Esophagus squamous epithelium (tissue), 5 donors: ENCODE data around the gene AWAT1. TPM values are rescaled to one million over a fixed set of nuclear protein-coding genes. Genes with fewer than 3 reads are reported as not detected.
"Not testable (repeated sequence)": the region's sequence is repeated elsewhere in the genome, so short reads cannot be mapped to it uniquely, and the experiment has no call there.

Experiments
- DNase-seq: peaks from one replicate; lab custom pipeline; 2025; lab: John Stamatoyannopoulos, UW
- H3K27ac ChIP-seq, 4 donors: fragments of 200-600 bp; sonication (generic); one replicate each; pipeline ENCODE4 v1.5.1; 2016 to 2019; ENCODE audit warnings: mild to moderate bottlenecking in 1 of 4
- H3K27me3 ChIP-seq, 4 donors: fragments of 200-600 bp; sonication (generic); 1 replicate in 3 of 4; 2 replicates in 1 of 4; pipeline versions ENCODE4 v1.5.1 to v1.6.0; 2017 to 2021; ENCODE audit warnings: antibody characterized with exemption in 1 of 4
- H3K36me3 ChIP-seq, 3 donors: fragments of 200-600 bp; sonication (generic); one replicate each; pipeline ENCODE4 v1.5.1; 2016 to 2019
- H3K4me1 ChIP-seq, 3 donors: fragments of 200-600 bp; sonication (generic); one replicate each; pipeline ENCODE4 v1.5.1; 2017 to 2019
- H3K4me3 ChIP-seq, 4 donors: fragments of 200-600 bp; sonication (generic); 1 replicate in 3 of 4; 2 replicates in 1 of 4; pipeline ENCODE4 v1.5.1; 2016 to 2019; ENCODE audit warnings: mild to moderate bottlenecking in 2 of 4, moderate library complexity in 1 of 4
- H3K9me3 ChIP-seq, 3 donors: fragments of 200-600 bp; sonication (generic); one replicate each; pipeline ENCODE4 v1.5.1; 2016 to 2019
- CTCF ChIP-seq, 6 experiments: fragments of 450-650 bp in 4 of 6; fragments of 200-600 bp in 2 of 6; sonication (generic) in 2 of 6; IDR thresholded peaks; one replicate each; pipeline ENCODE4 v1.5.1; 2016 to 2019; ENCODE audit warnings: antibody characterized with exemption in 6 of 6, mild to moderate bottlenecking in 4 of 6, moderate library complexity in 4 of 6
- POLR2A ChIP-seq, 4 donors: fragments of 450-650 bp; IDR thresholded peaks; one replicate each; pipeline ENCODE4 v1.6.1; 2017; ENCODE audit warnings: antibody characterized with exemption in 4 of 4, mild to moderate bottlenecking in 4 of 4, moderate library complexity in 3 of 4
- WGBS, 2 donors: methylation state at CpG; one replicate each; pipeline ENCODE4 v1.1.5; 2018; 5-methylcytosine and 5-hydroxymethylcytosine counted together
- intact Hi-C: fragments of 100-400 bp; cut with DNase I; formaldehyde crosslinking; loops from one replicate; pipeline ENCODE4 v1.15.0; 2022
- total RNA-seq, 4 donors: library from RNA; depleted of rRNA; stranded (reverse); fragments of >200 nt; gene quantifications; one replicate each; pipeline ENCODE4 v1.1.0, GENCODE V29; 2016
- donor health status: DM: yes; HTN: yes; CAD: no.

The AWAT1 gene
- total RNA-seq, 4 donors from 2014 or later = not detected

DNA sequence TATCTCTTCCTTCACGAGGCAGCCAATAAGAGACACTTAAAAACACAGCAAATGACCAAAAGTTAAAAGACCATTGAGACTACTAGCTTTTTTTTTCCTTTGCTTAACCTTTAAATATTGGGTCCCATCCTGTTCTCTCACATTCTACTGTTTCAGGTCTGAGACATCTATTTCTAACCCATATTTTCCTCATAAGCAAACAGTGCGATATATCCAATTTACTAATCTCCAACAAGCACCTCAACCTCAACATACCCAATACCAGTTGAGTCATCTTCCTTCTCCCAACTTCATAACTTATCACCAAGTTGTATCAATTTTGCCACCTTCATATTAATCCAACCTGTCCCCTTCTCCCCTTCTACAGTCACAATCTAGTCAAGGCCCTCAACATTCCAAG, 7.0 kb downstream of the AWAT1 start:
- TF ChIP-seq CTCF (IDR thresholded peaks at IDR 0.05) (no peak), POLR2A (IDR thresholded peaks at IDR 0.05) (no peak)
- Histone ChIP-seq H3K4me3 (no peak overlapping the region), H3K4me1 (no peaks in the 10 kb centered on the region), H3K36me3 (no peaks in the 10 kb centered on the region), H3K27ac (no peak overlapping the region), H3K27me3 (no peaks in the 10 kb centered on the region), H3K9me3 (no peaks in the 10 kb centered on the region)
- WGBS, 2 donors = 73 to 88% methylated on average over 2 of the region's 2 CpGs
- intact Hi-C loops = no loop called here
- DNase-seq = no peak

GRCh38 chrX:70243601-70244000, 9.1 kb downstream of the AWAT1 start:
- DNase-seq, H3K9me3 ChIP-seq, intact Hi-C loops, H3K4me1 ChIP-seq, H3K36me3 ChIP-seq, H3K27ac ChIP-seq, H3K27me3 ChIP-seq, H3K4me3 ChIP-seq: not testable (repeated sequence)
- no CpG with 5 or more reads among the region's 5 CpGs for WGBS, 2 donors

- Histone ChIP-seq H3K4me1 (no peaks in the 10 kb centered on the region), H3K9me3 (no peaks in the 10 kb centered on the region), H3K27ac (no peak overlapping the region), H3K36me3 (no peaks in the 10 kb centered on the region), H3K4me3 (no peak overlapping the region), H3K27me3 (no peaks in the 10 kb centered on the region)
- intact Hi-C loops = no loop called here
- 67 to 72% methylated on average over 6 of the region's 6 CpGs for WGBS, 2 donors
- no peak for DNase-seq
- no peak for TF ChIP-seq POLR2A (IDR thresholded peaks at IDR 0.05)
- TF ChIP-seq CTCF (IDR thresholded peaks at IDR 0.05) = no peak
These were observed 10.4 kb downstream of the AWAT1 start for GRCh38 chrX:70244881-70245280.

- Histone ChIP-seq H3K9me3 (no peaks in the 10 kb centered on the region), H3K4me3 (no peak overlapping the region), H3K4me1 (no peaks in the 10 kb centered on the region), H3K27me3 (no peaks in the 10 kb centered on the region), H3K27ac (no peak overlapping the region), H3K36me3 (no peaks in the 10 kb centered on the region)
- 90 to 95% methylated on average over 2 of the region's 2 CpGs for WGBS, 2 donors
- no peak for DNase-seq
- intact Hi-C loops = no loop called here
- TF ChIP-seq CTCF (IDR thresholded peaks at IDR 0.05) (no peak), POLR2A (IDR thresholded peaks at IDR 0.05) (no peak)
These were observed 12.8 kb downstream of the AWAT1 start for GRCh38 chrX:70247252-70247651.

DNA sequence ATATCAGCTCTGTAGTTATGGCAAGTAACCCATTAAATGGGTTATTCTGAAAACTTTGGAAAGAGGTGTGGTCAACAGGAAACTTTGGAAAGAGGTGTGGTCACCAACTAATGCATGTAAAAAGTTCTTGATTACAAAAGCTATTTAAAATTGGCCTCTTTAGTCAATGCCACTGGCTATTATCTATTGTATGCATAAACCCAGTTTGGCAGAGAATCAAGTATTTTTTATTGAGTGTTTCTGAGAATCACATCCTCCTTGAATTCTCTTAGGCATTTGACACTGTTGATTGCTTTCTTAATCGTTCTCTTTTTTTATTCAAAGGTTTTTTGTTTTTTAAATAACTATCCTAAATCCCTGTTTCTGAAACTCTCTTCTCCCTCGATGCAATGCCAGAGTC, 18.0 kb downstream of the AWAT1 start:
- H3K4me1 ChIP-seq = no peaks in the 10 kb centered on the region
- no peak for DNase-seq
- no peaks in the 10 kb centered on the region for H3K27me3 ChIP-seq
- intact Hi-C loops = no loop called here
- no peaks in the 10 kb centered on the region for H3K36me3 ChIP-seq
- no peak overlapping the region for H3K27ac ChIP-seq
- 16 to 44% methylated on average over 2 of the region's 2 CpGs for WGBS, 2 donors
- no peak overlapping the region for H3K4me3 ChIP-seq
- TF ChIP-seq CTCF (IDR thresholded peaks at IDR 0.05) (no peak), POLR2A (IDR thresholded peaks at IDR 0.05) (no peak)
- H3K9me3 ChIP-seq = no peaks in the 10 kb centered on the region
